RWPE2 (cell line): ENCODE data around the gene SKI.

Experiments used
- ATAC-seq: fragments of 200-7000 bp; cut with Tn5 transposase; 3 replicates; pipeline ENCODE4 v1.9.1; 2021; ENCODE audit warnings: low read depth
- DNase-seq: peaks from one replicate; pipeline ENCODE4 v3.0.0-alpha.2; 2020; ENCODE audit warnings: low spot score
- H3K27ac ChIP-seq: fragments of 450-650 bp; 2 replicates; pipeline ENCODE4 v1.5.1; 2017; ENCODE audit warnings: mild to moderate bottlenecking; ENCODE audit not compliant: poor library complexity, severe bottlenecking
- H3K27me3 ChIP-seq: fragments of 250-450 bp; sonication (Bioruptor Pico); 2 replicates; pipeline ENCODE4 v1.5.1; 2021; ENCODE audit warnings: mild to moderate bottlenecking, moderate library complexity; ENCODE audit not compliant: insufficient read depth, poor library complexity, severe bottlenecking
- H3K36me3 ChIP-seq: fragments of 250-450 bp; sonication (Bioruptor Pico); 2 replicates; pipeline ENCODE4 v1.5.1; 2020; ENCODE audit warnings: low read depth, mild to moderate bottlenecking, moderate library complexity
- H3K4me1 ChIP-seq: fragments of 250-450 bp; sonication (Bioruptor Pico); 2 replicates; pipeline ENCODE4 v1.5.1; 2021; ENCODE audit warnings: mild to moderate bottlenecking, moderate library complexity; ENCODE audit not compliant: insufficient read depth, poor library complexity, severe bottlenecking
- H3K4me3 ChIP-seq: fragments of 250-450 bp; sonication (Bioruptor Pico); 2 replicates; pipeline ENCODE4 v1.5.1; 2021; ENCODE audit warnings: mild to moderate bottlenecking, moderate library complexity; ENCODE audit not compliant: severe bottlenecking
- H3K9me3 ChIP-seq: fragments of 250-450 bp; sonication (Bioruptor Pico); 2 replicates; pipeline ENCODE4 v1.5.1; 2021; ENCODE audit warnings: mild to moderate bottlenecking, moderate library complexity; ENCODE audit not compliant: severe bottlenecking
- TF ChIP-seq, protein P1 (sequence below): fragments of 450-650 bp; IDR thresholded peaks from one replicate; pipeline ENCODE4 v1.5.1; 2017; ENCODE audit warnings: mild to moderate bottlenecking, moderate library complexity; ENCODE audit not compliant: poor library complexity, severe bottlenecking

Gene SKI

DNA sequence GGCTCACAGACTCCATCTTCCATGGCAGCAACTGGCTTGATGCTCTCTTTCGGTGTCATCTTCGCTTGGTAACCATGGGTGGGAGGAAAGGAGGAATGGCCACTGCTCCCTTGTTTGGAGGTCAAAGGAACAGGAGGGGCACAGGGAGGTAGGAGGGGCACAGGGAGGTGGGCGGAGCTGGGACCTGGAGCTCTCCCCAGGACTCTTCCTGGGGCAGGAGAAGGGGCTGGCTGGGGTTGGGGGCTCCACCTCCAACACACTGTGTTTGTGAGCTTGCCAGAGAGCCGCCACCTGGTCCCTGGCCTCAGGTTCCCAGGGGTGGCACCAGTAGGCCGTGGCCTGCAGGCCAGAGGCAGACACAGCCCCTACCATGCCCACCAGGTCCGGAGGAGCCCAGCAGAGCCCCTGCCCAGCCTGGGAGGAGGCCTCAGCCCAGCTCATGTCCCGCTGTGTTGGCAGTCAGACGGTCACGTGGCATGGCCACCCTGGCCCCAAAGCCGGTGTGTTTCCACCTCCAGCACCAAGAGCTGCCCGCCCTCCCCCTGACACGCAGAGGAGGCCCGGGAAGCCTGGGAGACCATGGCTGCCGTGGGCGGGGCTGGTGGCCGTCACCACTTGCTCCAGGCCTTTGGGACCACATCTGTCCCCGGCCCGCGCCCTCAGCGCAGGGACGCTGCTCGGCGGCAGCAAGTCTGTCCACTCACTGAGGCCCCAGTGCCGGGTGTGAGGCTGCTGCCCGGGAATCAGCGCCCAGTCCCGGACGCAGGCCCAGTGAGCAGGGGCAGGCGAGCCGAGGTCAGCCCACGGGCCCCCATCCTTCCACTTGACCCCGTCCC lies 89.3 kb downstream of the SKI start:
- ATAC-seq (no peak), DNase-seq (no peak)
- TF ChIP-seq, protein P1, sequence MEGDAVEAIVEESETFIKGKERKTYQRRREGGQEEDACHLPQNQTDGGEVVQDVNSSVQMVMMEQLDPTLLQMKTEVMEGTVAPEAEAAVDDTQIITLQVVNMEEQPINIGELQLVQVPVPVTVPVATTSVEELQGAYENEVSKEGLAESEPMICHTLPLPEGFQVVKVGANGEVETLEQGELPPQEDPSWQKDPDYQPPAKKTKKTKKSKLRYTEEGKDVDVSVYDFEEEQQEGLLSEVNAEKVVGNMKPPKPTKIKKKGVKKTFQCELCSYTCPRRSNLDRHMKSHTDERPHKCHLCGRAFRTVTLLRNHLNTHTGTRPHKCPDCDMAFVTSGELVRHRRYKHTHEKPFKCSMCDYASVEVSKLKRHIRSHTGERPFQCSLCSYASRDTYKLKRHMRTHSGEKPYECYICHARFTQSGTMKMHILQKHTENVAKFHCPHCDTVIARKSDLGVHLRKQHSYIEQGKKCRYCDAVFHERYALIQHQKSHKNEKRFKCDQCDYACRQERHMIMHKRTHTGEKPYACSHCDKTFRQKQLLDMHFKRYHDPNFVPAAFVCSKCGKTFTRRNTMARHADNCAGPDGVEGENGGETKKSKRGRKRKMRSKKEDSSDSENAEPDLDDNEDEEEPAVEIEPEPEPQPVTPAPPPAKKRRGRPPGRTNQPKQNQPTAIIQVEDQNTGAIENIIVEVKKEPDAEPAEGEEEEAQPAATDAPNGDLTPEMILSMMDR: no peak
- no peaks in the 10 kb centered on the region for H3K27me3 ChIP-seq
- H3K4me3 ChIP-seq: no peak overlapping the region
- H3K4me1 ChIP-seq: no peaks in the 10 kb centered on the region
- no peaks in the 10 kb centered on the region for H3K9me3 ChIP-seq
- no peaks in the 10 kb centered on the region for H3K36me3 ChIP-seq
- H3K27ac ChIP-seq: no peak overlapping the region

DNA sequence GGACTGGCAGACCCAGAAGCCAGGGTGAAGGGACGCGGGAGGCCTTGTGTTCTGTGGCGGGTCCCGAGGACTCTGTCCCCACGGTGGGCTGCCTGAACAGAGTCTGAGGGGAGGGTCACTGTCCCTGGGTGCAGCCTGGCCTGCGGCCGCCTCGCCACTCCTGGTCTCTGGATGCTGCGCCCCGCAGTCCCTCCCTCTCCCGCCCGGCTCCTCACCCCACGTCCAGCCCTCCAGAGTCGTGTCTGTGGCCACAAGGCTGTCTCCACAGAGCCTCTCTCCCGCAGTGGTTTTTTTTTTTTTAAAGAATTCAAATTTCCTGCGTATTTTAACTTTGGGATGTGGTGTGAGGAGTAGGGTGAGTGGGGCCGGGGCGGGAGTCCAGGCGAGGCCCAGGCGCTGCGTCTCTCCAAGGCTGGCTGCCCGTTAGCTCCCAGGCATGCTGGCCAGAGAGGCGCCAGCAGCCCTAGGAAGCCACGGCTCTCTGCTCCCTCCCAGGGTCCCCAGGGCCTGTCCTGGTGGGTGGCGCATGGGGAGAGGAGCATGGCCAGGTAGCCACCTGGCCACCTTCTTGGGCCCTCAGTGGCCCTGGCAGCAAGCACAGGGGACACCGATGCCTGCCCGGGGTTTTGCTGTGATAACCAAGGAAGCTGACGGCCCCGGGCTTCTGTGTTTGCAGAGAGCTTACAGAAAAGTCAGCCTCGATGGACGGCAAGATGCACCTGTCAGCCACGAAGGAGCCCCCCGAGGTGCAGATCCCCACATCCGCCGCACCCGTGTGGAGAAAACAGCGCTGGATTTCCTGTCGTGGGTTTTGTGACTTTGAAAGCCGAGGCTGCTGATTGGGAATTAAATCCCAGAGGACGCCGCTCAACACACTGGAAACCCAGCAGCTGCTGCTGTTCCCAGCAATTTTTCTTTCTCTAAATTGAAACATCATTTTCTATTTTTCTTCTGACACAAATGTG lies 90.5 kb downstream of the SKI start:
- Histone ChIP-seq H3K27me3 (no peaks in the 10 kb centered on the region), H3K27ac (no peak overlapping the region), H3K4me3 (no peak overlapping the region), H3K36me3 (no peaks in the 10 kb centered on the region), H3K9me3 (no peaks in the 10 kb centered on the region), H3K4me1 (no peaks in the 10 kb centered on the region)
- no peak for DNase-seq
- TF ChIP-seq, protein P1: no peak
- no peak for ATAC-seq

DNA sequence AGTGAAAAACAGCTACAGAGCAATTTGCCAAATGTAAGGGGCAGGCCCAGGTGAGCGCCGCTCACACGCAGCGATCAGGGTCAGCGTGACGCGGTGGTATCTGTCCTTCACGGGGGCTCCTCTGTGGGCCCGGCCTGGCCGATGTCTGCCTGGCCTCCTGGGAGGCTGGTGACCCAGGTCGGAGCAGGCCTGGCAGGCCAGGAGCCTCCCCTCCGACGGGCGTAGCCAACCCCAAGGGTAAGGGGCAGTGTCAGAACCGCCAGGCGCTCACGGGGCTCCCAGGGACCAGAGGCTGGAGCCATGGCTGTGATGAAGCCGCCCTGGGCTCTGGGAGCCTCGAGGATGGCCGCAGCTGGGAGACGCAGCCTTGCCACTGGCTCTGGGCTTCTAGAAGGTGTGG lies 91.2 kb downstream of the SKI start:
- DNase-seq (no peak), ATAC-seq (no peak)
- H3K36me3 ChIP-seq: no peaks in the 10 kb centered on the region
- H3K27me3 ChIP-seq: no peaks in the 10 kb centered on the region
- H3K9me3 ChIP-seq: no peaks in the 10 kb centered on the region
- H3K27ac ChIP-seq: no peak overlapping the region
- H3K4me1 ChIP-seq: no peaks in the 10 kb centered on the region
- H3K4me3 ChIP-seq: no peak overlapping the region
- TF ChIP-seq, protein P1: no peak

DNA sequence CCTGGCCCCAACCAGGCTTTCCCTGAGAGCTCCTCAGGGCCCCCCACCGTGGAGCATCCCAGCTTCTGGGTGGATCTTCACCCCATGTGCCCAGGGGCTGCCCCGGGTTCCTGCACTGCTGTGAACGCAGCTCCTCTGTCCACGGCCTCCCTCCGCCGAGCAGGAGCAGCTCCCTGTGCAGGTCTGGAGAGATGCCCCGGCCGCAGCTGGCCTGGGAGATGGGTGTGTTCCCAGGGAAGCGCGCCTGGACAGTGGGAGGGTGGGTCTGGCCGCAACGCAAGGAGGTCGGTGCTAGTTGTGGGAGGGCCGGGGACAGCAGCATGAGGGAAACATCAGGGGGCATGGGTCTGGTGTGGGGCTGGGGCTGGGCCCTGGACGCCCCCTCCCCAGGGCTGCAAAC lies 91.9 kb downstream of the SKI start:
- H3K27ac ChIP-seq: no peak overlapping the region
- TF ChIP-seq, protein P1: no peak
- ATAC-seq: no peak
- no peaks in the 10 kb centered on the region for H3K36me3 ChIP-seq
- H3K27me3 ChIP-seq: no peaks in the 10 kb centered on the region
- no peaks in the 10 kb centered on the region for H3K4me1 ChIP-seq
- no peak for DNase-seq
- H3K9me3 ChIP-seq: no peaks in the 10 kb centered on the region
- no peak overlapping the region for H3K4me3 ChIP-seq
